Kidney epithelial cell (primary cell): ENCODE measurements around the gene PSEN1. TPM values are rescaled to one million over a fixed set of nuclear protein-coding genes. Genes with fewer than 3 reads are reported as not detected.

Source experiments
- DNase-seq: peaks from one replicate; pipeline ENCODE4 v3.0.0-alpha.2; 2010; ENCODE audit warnings: low read depth
- H3K27me3 ChIP-seq: 2 replicates; pipeline ENCODE4 v1.6.0; 2011; ENCODE audit warnings: low read length; ENCODE audit not compliant: control insufficient read depth, insufficient read depth
- H3K36me3 ChIP-seq: 2 replicates; pipeline ENCODE4 v1.5.1; 2011; ENCODE audit warnings: low read length; ENCODE audit not compliant: control insufficient read depth, insufficient read depth
- H3K4me3 ChIP-seq: 2 replicates; pipeline ENCODE4 v1.5.1; 2011; ENCODE audit warnings: low read depth, mild to moderate bottlenecking, control low read depth, low read length
- total RNA-seq: library from RNA; depleted of rRNA; stranded (reverse); fragments of >200 nt; gene quantifications from 2 replicates; pipeline ENCODE4 v1.2.3, GENCODE V29; 2015
- TF ChIP-seq, protein P1 (sequence below): IDR thresholded peaks from 2 replicates; pipeline ENCODE4 v1.5.1; 2011; ENCODE audit warnings: mild to moderate bottlenecking, moderate library complexity, low read length, control low read depth, inconsistent platforms; ENCODE audit not compliant: insufficient read depth, poor library complexity, severe bottlenecking

PSEN1 gene
- total RNA-seq, 1 donor from 2014 or later = 73.6 TPM

DNA sequence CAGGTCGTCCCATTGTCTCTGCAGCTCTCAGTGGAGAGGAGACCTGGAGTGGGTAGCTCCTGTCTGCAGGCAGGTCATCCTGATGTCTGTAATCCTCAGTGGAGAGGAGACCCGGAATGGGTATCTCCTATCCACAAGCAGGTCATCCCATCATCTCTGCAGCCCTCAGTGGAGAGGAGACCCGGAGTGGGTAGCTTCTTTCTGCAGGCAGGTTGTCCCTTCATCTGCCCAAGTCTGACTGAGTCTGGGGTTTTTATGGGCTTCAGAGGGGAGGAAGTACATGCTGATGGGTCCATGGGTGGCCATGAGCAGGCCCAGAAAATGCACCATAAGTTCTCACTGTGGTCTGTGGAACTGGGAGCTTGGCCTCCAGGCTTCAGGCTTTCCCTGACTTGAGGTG is 72.1 kb downstream of the PSEN1 start:
- DNase-seq = no peak
- TF ChIP-seq, protein P1, sequence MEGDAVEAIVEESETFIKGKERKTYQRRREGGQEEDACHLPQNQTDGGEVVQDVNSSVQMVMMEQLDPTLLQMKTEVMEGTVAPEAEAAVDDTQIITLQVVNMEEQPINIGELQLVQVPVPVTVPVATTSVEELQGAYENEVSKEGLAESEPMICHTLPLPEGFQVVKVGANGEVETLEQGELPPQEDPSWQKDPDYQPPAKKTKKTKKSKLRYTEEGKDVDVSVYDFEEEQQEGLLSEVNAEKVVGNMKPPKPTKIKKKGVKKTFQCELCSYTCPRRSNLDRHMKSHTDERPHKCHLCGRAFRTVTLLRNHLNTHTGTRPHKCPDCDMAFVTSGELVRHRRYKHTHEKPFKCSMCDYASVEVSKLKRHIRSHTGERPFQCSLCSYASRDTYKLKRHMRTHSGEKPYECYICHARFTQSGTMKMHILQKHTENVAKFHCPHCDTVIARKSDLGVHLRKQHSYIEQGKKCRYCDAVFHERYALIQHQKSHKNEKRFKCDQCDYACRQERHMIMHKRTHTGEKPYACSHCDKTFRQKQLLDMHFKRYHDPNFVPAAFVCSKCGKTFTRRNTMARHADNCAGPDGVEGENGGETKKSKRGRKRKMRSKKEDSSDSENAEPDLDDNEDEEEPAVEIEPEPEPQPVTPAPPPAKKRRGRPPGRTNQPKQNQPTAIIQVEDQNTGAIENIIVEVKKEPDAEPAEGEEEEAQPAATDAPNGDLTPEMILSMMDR = no peak
- H3K36me3 ChIP-seq = peaks cover 3% of the 10 kb centered on the region
- no peak overlapping the region for H3K4me3 ChIP-seq
- no peaks in the 10 kb centered on the region for H3K27me3 ChIP-seq

DNA sequence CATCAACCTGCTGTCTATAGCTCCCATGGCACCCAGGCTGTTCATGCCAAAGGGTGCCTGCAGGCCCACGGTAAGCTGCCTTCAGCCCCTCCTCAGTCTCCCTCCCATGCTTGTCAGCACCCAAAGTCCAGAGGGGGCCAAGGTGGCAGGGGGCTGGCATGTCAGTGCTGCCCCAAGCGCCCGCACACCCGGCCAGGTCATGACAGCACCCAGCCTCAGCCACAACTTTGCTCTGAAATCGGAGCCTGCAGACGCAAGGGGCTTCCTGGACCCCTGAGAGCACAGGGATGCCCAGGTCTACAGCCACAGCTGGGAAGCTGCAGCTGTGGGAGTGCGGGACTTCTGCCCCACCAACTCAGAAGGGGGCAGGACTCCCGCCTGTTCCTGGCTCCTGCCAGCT is 72.5 kb downstream of the PSEN1 start:
- DNase-seq = no peak
- Histone ChIP-seq H3K4me3 (no peak overlapping the region), H3K27me3 (no peaks in the 10 kb centered on the region), H3K36me3 (peaks cover 3% of the 10 kb centered on the region)
- TF ChIP-seq, protein P1 = no peak

DNA sequence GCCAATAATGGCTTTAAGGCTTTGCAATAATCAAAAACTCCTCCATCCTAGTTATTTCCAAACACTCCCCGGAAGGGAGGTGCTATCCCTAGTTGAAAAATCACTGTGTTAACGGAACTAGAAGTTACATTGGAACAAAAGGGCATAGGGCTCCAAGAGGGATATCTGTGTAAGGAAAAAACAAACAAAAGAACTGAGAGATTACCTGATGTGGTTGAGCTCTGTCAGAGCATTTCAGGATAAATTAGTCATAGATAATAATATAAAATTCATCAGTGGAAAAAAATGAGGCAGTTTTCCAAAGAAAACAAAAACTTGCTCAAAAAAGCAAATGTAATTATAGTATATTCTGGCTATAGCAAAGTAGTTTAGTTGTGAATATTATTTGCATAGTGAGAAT is 73.6 kb downstream of the PSEN1 start:
- TF ChIP-seq, protein P1 = no peak
- H3K27me3 ChIP-seq = no peaks in the 10 kb centered on the region
- H3K4me3 ChIP-seq = no peak overlapping the region
- peaks cover 3% of the 10 kb centered on the region for H3K36me3 ChIP-seq
- no peak for DNase-seq

DNA sequence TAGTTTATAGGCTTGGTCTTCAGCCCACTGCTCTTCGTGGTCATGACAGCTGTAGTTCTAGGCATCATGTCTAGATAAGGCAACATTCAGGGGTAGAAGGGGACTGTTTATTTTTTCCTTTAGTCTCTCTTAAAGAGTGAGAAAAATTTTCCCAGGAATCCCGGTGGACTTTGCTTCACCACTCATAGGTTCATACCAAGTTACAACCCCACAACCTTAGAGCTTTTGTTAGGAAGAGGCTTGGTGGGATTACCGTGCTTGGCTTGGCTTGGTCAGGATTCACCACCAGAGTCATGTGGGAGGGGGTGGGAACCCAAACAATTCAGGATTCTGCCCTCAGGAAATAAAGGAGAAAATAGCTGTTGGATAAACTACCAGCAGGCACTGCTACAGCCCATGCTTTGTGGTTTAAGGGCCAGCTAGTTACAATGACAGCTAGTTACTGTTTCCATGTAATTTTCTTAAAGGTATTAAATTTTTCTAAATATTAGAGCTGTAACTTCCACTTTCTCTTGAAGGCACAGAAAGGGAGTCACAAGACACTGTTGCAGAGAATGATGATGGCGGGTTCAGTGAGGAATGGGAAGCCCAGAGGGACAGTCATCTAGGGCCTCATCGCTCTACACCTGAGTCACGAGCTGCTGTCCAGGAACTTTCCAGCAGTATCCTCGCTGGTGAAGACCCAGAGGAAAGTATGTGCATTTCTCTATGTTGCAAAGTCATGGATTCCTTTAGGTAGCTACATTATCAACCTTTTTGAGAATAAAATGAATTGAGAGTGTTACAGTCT is 75.1 kb downstream of the PSEN1 start:
- TF ChIP-seq, protein P1 = no peak
- Histone ChIP-seq H3K36me3 (peaks cover 3% of the 10 kb centered on the region), H3K27me3 (no peaks in the 10 kb centered on the region), H3K4me3 (no peak overlapping the region)
- no peak for DNase-seq

DNA sequence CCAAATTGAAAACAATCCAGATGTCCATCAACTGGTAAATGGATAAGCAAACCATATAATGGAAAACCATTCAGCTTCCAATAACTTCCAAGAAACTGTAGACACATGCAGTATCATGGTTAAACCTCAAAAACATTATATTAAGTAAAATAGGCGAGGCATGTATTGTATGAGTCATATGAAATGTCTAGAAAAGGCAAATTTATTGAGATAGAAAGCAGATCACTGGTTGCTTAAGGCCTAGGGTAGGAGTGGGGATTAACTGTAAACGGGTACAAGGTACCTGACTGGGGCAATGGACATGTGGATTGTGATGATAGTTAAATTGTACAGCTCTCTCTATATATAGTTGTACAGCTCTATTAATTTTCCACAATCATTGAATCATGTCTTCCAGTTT is 79.7 kb downstream of the PSEN1 start:
- Histone ChIP-seq H3K4me3 (no peak overlapping the region), H3K36me3 (peaks cover 1% of the 10 kb centered on the region), H3K27me3 (no peaks in the 10 kb centered on the region)
- TF ChIP-seq, protein P1 = no peak
- no peak for DNase-seq

DNA sequence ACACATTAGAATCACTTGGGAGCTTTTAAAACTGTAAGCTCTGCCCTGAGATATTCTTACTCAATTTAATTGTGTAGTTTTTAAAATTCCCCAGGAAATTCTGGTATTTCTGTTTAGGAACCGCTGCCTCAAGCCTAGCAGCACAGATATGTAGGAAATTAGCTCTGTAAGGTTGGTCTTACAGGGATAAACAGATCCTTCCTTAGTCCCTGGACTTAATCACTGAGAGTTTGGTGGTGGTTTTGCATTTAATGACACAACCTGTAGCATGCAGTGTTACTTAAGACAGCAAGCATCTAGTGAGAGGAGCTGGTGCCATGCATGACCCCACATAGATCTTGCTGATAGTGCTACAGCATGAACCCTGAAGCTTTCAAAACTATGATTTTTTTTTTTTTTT is 81.1 kb downstream of the PSEN1 start:
- Histone ChIP-seq H3K4me3 (no peak overlapping the region), H3K27me3 (no peaks in the 10 kb centered on the region), H3K36me3 (peaks cover 1% of the 10 kb centered on the region)
- TF ChIP-seq, protein P1 = no peak
- no peak for DNase-seq
